Activated B cell treated with CpG ODN at 0.5 μM for 24 hours (primary cell): Measurements from ENCODE around the gene MC5R. TPM values are rescaled to one million over a fixed set of nuclear protein-coding genes. Genes with fewer than 3 reads are reported as not detected.

Experiments used
- ATAC-seq: fragments of 200-7000 bp; cut with Tn5 transposase; one replicate; pipeline ENCODE4 v1.10.0; 2021; ENCODE audit warnings: low read depth, mild to moderate bottlenecking, moderate library complexity
- CTCF ChIA-PET: fragments of 350-600 bp; sonication (Branson Sonifier 250); formaldehyde crosslinking; loops from one replicate; lab custom pipeline; 2021; ENCODE audit warnings: antibody characterized with exemption; lab: Charles Lee
- POLR2A ChIA-PET: fragments of 350-600 bp; sonication (Branson Sonifier 250); formaldehyde crosslinking; loops from one replicate; lab custom pipeline; 2021; ENCODE audit warnings: antibody characterized with exemption; lab: Charles Lee
- DNase-seq: peaks from one replicate; pipeline ENCODE4 v3.0.0; 2022
- H3K27ac Mint-ChIP-seq: one replicate; pipeline ENCODE4 v1.8.0; 2020; ENCODE audit warnings: mixed read lengths
- H3K27me3 Mint-ChIP-seq: one replicate; pipeline ENCODE4 v1.8.0; 2021; ENCODE audit warnings: mixed read lengths
- H3K36me3 Mint-ChIP-seq: one replicate; pipeline ENCODE4 v1.8.0; 2021; ENCODE audit warnings: low read depth, mixed read lengths
- H3K4me1 Mint-ChIP-seq: one replicate; pipeline ENCODE4 v1.8.0; 2021; ENCODE audit warnings: mixed read lengths
- H3K4me3 Mint-ChIP-seq: one replicate; pipeline ENCODE4 v1.8.0; 2020; ENCODE audit warnings: mild to moderate bottlenecking, mixed read lengths
- H3K9me3 Mint-ChIP-seq: one replicate; pipeline ENCODE4 v1.8.0; 2020; ENCODE audit warnings: mixed read lengths
- CTCF ChIP-seq: fragments of 200-600 bp; IDR thresholded peaks from one replicate; pipeline ENCODE4 v1.8.0; 2022; ENCODE audit warnings: antibody characterized with exemption, mild to moderate bottlenecking
- intact Hi-C: fragments of 100-400 bp; cut with micrococcal nuclease; formaldehyde crosslinking; loops from one replicate; pipeline ENCODE4 v1.15.1; 2024
- total RNA-seq: library from RNA; stranded (reverse); gene quantifications from 2 replicates; pipeline ENCODE4 v1.2.3, GENCODE V29; 2022

The MC5R gene
- total RNA-seq, 1 donor from 2014 or later, result not detected

- ATAC-seq, result no peak
- no peak for TF ChIP-seq CTCF
- intact Hi-C loops, result no loop called here
- Mint-ChIP-seq H3K9me3 (no peaks in the 10 kb centered on the region), H3K4me1 (peaks cover 4% of the 10 kb centered on the region), H3K27ac (no peak overlapping the region), H3K36me3 (no peaks in the 10 kb centered on the region), H3K4me3 (no peak overlapping the region), H3K27me3 (peaks cover 31% of the 10 kb centered on the region)
- ChIA-PET CTCF (no interaction called here), POLR2A (no interaction called here)
- no peak for DNase-seq
Observed at GRCh38 chr18:13797157-13797611, 26.8 kb upstream of the MC5R start.

GRCh38 chr18:13799396-13799795 is 24.6 kb upstream of the MC5R start:
- no peaks in the 10 kb centered on the region for H3K36me3 Mint-ChIP-seq
- TF ChIP-seq CTCF, result no peak
- H3K27me3 Mint-ChIP-seq, result peaks cover 44% of the 10 kb centered on the region
- POLR2A ChIA-PET, result no interaction called here
- no peak overlapping the region for H3K4me3 Mint-ChIP-seq
- DNase-seq (no peak), ATAC-seq (no peak)
- CTCF ChIA-PET, result no interaction called here
- intact Hi-C loops, result no loop called here
- peaks cover 4% of the 10 kb centered on the region for H3K4me1 Mint-ChIP-seq
- H3K27ac Mint-ChIP-seq, result no peak overlapping the region
- no peaks in the 10 kb centered on the region for H3K9me3 Mint-ChIP-seq

GRCh38 chr18:13800505-13801259 is 23.3 kb upstream of the MC5R start:
- DNase-seq (no peak), ATAC-seq (no peak)
- peaks cover 56% of the 10 kb centered on the region for H3K27me3 Mint-ChIP-seq
- ChIA-PET CTCF (no interaction called here), POLR2A (no interaction called here)
- H3K9me3 Mint-ChIP-seq, result no peaks in the 10 kb centered on the region
- peaks cover 4% of the 10 kb centered on the region for H3K4me1 Mint-ChIP-seq
- intact Hi-C loops, result no loop called here
- H3K36me3 Mint-ChIP-seq, result no peaks in the 10 kb centered on the region
- TF ChIP-seq CTCF, result no peak
- no peak overlapping the region for H3K4me3 Mint-ChIP-seq
- H3K27ac Mint-ChIP-seq, result no peak overlapping the region

- CTCF ChIA-PET, result no interaction called here
- ATAC-seq (no peak), DNase-seq (no peak)
- no peak overlapping the region for H3K4me3 Mint-ChIP-seq
- TF ChIP-seq CTCF, result no peak
- intact Hi-C loops, result no loop called here
- peaks cover 4% of the 10 kb centered on the region for H3K4me1 Mint-ChIP-seq
- no peaks in the 10 kb centered on the region for H3K9me3 Mint-ChIP-seq
- peaks cover 56% of the 10 kb centered on the region for H3K27me3 Mint-ChIP-seq
- H3K27ac Mint-ChIP-seq, result no peak overlapping the region
- POLR2A ChIA-PET, result no interaction called here
- H3K36me3 Mint-ChIP-seq, result no peaks in the 10 kb centered on the region
Observed at GRCh38 chr18:13801260-13801601, 22.7 kb upstream of the MC5R start.

- ChIA-PET CTCF (interaction anchor here (1.6 kb wide), 1 partner anchor 9 kb away, joined by 7 read pairs; no protein-coding TSS in a partner anchor), POLR2A (no interaction called here)
- Mint-ChIP-seq H3K36me3 (no peaks in the 10 kb centered on the region), H3K4me3 (no peak overlapping the region), H3K27me3 (peaks cover 41% of the 10 kb centered on the region), H3K27ac (no peak overlapping the region), H3K4me1 (peaks cover 4% of the 10 kb centered on the region), H3K9me3 (no peaks in the 10 kb centered on the region)
- ATAC-seq (no peak), DNase-seq (no peak)
- TF ChIP-seq CTCF, result no peak
- intact Hi-C loops, result no loop called here
Observed at GRCh38 chr18:13804305-13804704, 19.6 kb upstream of the MC5R start.
